ENCODE results near the gene HSD11B2.

The HSD11B2 gene

GRCh38 chr16:67462279-67462655 is 31.3 kb downstream of the HSD11B2 start:
- DNase-seq (ENCODE audit: extremely low spot score, insufficient read length, low read depth) (no peak), FAIRE-seq (no peak)

- FAIRE-seq, result no peak
- no peak for DNase-seq (ENCODE audit: extremely low spot score, insufficient read length, low read depth)
Measured at GRCh38 chr16:67463059-67463458, 32.1 kb downstream of the HSD11B2 start.

- DNase-seq (ENCODE audit: extremely low spot score, insufficient read length, low read depth), result no peak
- no peak for FAIRE-seq
Measured at GRCh38 chr16:67463691-67464090, 32.8 kb downstream of the HSD11B2 start.

- no peak for DNase-seq (ENCODE audit: extremely low spot score, insufficient read length, low read depth)
- FAIRE-seq, result no peak
Measured at GRCh38 chr16:67464565-67464964, 33.6 kb downstream of the HSD11B2 start.

- FAIRE-seq (no peak), DNase-seq (ENCODE audit: extremely low spot score, insufficient read length, low read depth) (no peak)
Measured at GRCh38 chr16:67466581-67466980, 35.7 kb downstream of the HSD11B2 start.

- DNase-seq (ENCODE audit: extremely low spot score, insufficient read length, low read depth), result no peak
- FAIRE-seq, result no peak
Measured at GRCh38 chr16:67468731-67469130, 37.8 kb downstream of the HSD11B2 start.

- no peak for DNase-seq (ENCODE audit: extremely low spot score, insufficient read length, low read depth)
- no peak for FAIRE-seq
Measured at GRCh38 chr16:67470359-67470758, 39.4 kb downstream of the HSD11B2 start.

GRCh38 chr16:67471758-67472384 is 41.0 kb downstream of the HSD11B2 start:
- no peak for FAIRE-seq
- no peak for DNase-seq (ENCODE audit: extremely low spot score, insufficient read length, low read depth)

- DNase-seq (ENCODE audit: extremely low spot score, insufficient read length, low read depth) (no peak), FAIRE-seq (no peak)
Measured at GRCh38 chr16:67474551-67475455, 43.9 kb downstream of the HSD11B2 start.

- no peak for DNase-seq (ENCODE audit: extremely low spot score, insufficient read length, low read depth)
- FAIRE-seq, result no peak
Measured at GRCh38 chr16:67477960-67478554, 47.1 kb downstream of the HSD11B2 start.

- FAIRE-seq (peak; percentile 86), DNase-seq (ENCODE audit: extremely low spot score, insufficient read length, low read depth) (peak; percentile 100)
Measured at GRCh38 chr16:67480833-67481560, 50.1 kb downstream of the HSD11B2 start, which contains the start of gene ATP6V0D1. ATP6V0D1 (minus strand) TSS chr16:67481157; CDS start chr16:67481086, 71 bp downstream.

- DNase-seq (ENCODE audit: extremely low spot score, insufficient read length, low read depth) (no peak), FAIRE-seq (no peak)
Measured at GRCh38 chr16:67481561-67482232, 50.8 kb downstream of the HSD11B2 start.

GRCh38 chr16:67482233-67482924 is 51.5 kb downstream of the HSD11B2 start:
- DNase-seq (ENCODE audit: extremely low spot score, insufficient read length, low read depth) (no peak), FAIRE-seq (no peak)

- FAIRE-seq, result no peak
Measured at GRCh38 chr16:67483150-67483549, 52.2 kb downstream of the HSD11B2 start, which contains the start of gene AGRP. AGRP (minus strand) TSS chr16:67483547; CDS start chr16:67483398, 149 bp downstream.

GRCh38 chr16:67483731-67484525 is 53.0 kb downstream of the HSD11B2 start:
- DNase-seq (ENCODE audit: extremely low spot score, insufficient read length, low read depth) (no peak), FAIRE-seq (no peak)

More at GRCh38 chr16:67483150-67483549, 52.2 kb downstream of the HSD11B2 start, which contains the start of gene AGRP:
- DNase-seq (ENCODE audit: extremely low spot score, insufficient read length, low read depth), result no peak

GRCh38 chr16:67486805-67487204 is 55.9 kb downstream of the HSD11B2 start:
- FAIRE-seq (no peak), DNase-seq (ENCODE audit: extremely low spot score, insufficient read length, low read depth) (no peak)

All from GM18507 (cell line).